Activated naive CD8-positive, alpha-beta T cell treated with anti-CD3 and anti-CD28 coated beads for 36 hours (primary cell): ENCODE data around the gene TCIRG1. TPM values are rescaled to one million over a fixed set of nuclear protein-coding genes. Genes with fewer than 3 reads are reported as not detected.

Experiments used
- DNase-seq: peaks from one replicate; pipeline ENCODE4 v3.0.0; 2021
- H3K27ac Mint-ChIP-seq: one replicate; pipeline ENCODE4 v1.8.0; 2022; ENCODE audit warnings: mild to moderate bottlenecking, moderate library complexity, mixed read lengths
- H3K27me3 Mint-ChIP-seq: one replicate; pipeline ENCODE4 v1.8.0; 2022; ENCODE audit warnings: mild to moderate bottlenecking, mixed read lengths
- H3K36me3 Mint-ChIP-seq: one replicate; pipeline ENCODE4 v1.8.0; 2021; ENCODE audit warnings: mild to moderate bottlenecking, mixed read lengths
- H3K4me1 Mint-ChIP-seq: one replicate; pipeline ENCODE4 v1.8.0; 2021; ENCODE audit warnings: mixed read lengths
- H3K4me3 Mint-ChIP-seq: one replicate; pipeline ENCODE4 v1.8.0; 2022; ENCODE audit warnings: mild to moderate bottlenecking, moderate library complexity, mixed read lengths
- H3K9me3 Mint-ChIP-seq: one replicate; pipeline ENCODE4 v1.8.0; 2022; ENCODE audit warnings: mixed read lengths
- total RNA-seq, 2 experiments: library from RNA; stranded (reverse); gene quantifications; one replicate each; pipeline ENCODE4 v1.2.3, GENCODE V29; 2021

TCIRG1 gene
- total RNA-seq, 2 experiments from 2014 or later, result 108 to 113 TPM

DNA sequence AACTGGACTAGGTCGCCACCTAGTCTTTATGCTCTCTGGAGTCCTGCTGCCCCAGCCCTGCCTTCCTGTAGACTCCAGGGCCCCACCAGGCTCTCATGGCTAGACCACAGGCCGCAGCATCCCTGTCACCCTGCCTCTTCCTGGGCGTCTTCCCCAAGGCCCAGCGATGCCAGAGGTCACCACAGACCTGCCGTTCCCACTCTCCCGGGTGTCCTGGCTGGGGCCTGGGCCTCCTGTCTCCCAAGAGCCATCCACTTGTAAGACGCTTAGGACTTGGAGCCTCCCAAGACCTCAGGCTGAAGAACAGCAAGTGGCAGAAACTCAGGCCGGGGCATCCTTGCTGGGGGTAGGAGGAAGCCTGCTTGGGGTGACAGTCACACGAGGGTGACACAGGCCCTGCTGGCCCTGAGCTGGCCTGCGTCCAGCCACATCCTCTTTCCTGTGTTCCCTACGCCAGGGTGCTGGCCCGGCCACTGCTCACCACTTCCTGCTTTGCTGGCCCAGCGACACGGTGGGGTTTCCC is 2.0 kb upstream of the TCIRG1 start:
- no peak for DNase-seq
- Mint-ChIP-seq H3K4me1 (peaks cover 22% of the 10 kb centered on the region), H3K36me3 (peaks cover 4% of the 10 kb centered on the region), H3K27me3 (no peaks in the 10 kb centered on the region), H3K4me3 (no peak overlapping the region), H3K27ac (peak overlapping the region; percentile 85), H3K9me3 (no peaks in the 10 kb centered on the region)

DNA sequence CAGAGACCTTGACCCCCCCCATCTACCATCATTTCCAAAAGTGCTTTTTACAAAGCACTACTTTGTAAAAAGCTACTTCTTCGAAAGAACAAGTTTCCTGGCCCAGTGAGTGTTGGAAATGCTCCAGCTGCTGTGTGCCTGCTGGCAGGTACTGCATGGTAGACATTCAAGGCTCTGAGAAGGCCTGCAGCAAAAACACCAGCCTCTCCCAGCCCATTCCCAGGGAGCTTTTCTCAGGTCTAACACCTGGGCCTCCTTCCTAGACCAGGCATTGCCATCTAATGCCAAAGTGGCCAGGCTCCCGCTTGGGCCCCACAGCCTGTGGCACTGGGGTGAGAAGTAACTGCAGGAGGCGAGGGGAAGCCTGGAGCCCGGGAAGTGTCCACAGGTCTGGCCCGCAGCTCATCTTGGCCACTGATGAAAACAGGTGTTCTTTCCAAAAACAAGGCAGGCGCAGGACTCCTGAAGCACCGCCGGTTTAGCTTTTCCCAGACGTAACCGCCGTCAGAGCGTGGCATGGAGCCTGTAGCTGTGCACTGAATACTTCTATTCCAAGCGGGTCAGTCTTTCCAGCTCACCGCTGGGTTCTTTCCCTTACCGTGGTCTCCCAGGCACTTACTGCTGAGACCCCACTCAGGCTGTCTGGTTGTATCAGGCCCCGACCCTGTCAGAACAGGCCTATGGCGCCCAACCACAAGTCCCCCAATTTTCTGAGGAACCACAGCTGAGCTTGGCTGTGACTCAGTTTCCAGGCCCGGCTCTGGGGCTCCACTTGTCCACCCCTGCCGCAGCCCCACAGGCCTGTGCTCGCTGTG is 1.2 kb upstream of the TCIRG1 start:
- peaks cover 21% of the 10 kb centered on the region for H3K4me1 Mint-ChIP-seq
- H3K36me3 Mint-ChIP-seq, result peaks cover 4% of the 10 kb centered on the region
- H3K27ac Mint-ChIP-seq, result peak overlapping the region; percentile 85
- no peaks in the 10 kb centered on the region for H3K9me3 Mint-ChIP-seq
- no peaks in the 10 kb centered on the region for H3K27me3 Mint-ChIP-seq
- DNase-seq, result no peak
- no peak overlapping the region for H3K4me3 Mint-ChIP-seq

DNA sequence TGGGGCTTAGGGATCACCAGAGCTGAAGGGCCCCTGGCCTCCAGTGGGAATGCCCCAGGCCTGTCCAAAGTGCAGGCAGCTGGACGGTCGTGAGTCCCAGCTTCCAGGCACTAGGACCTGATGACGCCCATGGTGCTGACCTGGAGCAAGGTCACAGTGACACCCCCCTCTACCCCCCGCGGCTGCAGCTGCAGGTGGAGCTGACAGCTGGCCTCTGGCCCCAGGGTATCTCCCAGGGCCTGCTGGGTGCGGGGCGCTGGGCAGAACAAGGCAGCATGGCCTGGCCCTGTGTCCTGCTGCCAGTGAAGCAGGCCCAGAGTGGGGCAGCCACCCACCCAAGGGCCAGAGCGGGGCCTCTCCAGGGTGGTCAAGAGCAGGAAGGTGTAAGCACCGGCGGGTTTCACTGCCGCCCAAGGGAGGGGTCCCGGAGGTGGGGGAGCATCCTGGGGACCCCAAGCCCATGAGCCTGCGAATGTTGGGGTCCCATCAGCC is 553 bp upstream of the TCIRG1 start:
- DNase-seq, result no peak
- Mint-ChIP-seq H3K36me3 (peaks cover 4% of the 10 kb centered on the region), H3K4me1 (peaks cover 21% of the 10 kb centered on the region), H3K27me3 (no peaks in the 10 kb centered on the region), H3K4me3 (peak overlapping the region; percentile 91), H3K9me3 (no peaks in the 10 kb centered on the region), H3K27ac (peak overlapping the region; percentile 20)

DNA sequence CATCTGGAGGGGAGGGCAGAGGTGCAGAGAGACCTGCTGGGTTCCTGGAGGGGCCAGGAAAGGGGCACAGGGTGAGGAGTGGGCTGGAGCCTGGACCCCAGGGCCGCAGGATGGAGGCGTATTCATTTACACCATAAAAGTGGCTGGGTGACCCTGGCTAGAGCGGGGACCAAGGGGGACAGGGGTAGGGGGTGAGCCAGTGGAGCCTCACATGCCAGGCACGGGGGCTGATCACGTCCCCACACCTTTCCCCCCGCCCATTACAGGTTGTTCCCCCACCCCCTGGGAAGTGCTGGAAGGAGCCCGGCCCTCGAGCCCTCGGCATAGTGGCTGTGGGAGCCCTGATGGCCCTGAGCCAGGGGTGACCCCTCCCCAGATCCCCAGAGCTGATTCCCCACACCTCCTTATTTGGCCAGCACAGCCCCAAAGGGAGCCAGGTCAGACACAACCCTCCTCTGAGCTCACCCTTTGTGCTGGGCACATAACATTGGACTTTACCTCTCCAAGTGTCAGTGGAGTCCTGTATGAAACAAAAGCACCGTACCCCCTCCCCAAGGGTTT is 781 bp downstream of the TCIRG1 start:
- Mint-ChIP-seq H3K4me3 (peak overlapping the region; percentile 91), H3K9me3 (no peaks in the 10 kb centered on the region), H3K27ac (peak overlapping the region; percentile 91), H3K27me3 (no peaks in the 10 kb centered on the region), H3K4me1 (peaks cover 21% of the 10 kb centered on the region), H3K36me3 (peaks cover 4% of the 10 kb centered on the region)
- no peak for DNase-seq

DNA sequence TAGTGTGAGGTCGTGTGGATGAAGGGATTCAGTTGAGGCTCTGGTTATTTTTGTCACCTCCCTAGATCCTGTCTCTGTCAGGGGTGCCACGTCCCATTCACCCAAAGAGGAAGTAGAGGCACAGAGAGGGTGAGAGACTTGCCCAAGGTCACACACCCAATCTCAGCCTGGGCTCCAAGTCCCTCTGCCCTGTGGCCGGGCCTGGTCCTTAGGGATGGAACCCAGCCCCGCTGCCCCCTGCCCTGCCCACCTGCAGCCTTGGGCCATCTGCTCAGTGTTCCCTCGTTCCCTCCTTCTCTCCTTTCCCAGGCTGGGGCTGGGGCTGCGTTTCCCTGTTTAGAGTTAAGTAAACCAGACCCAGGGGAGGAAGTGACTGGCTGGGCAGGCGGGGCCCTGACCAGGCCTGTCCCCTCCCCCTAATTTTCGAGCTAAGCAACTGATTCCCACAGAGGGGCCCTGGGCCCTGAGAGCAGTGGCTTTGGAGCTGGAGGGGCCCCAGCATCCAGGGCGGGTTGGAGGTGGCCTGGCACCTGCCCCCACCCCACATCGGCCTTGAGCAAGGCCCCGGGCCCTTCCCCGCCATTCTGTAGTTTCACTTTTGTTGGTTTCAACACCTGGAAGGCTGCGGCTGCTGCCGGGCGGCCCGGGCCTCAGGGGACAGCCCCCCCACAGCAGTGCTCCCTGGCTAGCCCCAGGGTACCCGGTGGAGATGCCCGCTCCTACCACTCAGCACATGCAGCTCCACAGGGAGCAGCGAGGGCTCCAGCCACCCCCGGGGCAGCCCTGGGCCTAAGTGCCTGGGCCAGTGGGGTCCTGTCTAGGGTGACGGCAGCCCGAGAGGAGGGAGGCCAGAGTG is 1.5 kb downstream of the TCIRG1 start:
- Mint-ChIP-seq H3K27me3 (no peaks in the 10 kb centered on the region), H3K36me3 (peaks cover 8% of the 10 kb centered on the region), H3K4me1 (peaks cover 21% of the 10 kb centered on the region), H3K27ac (peak overlapping the region; percentile 91), H3K9me3 (no peaks in the 10 kb centered on the region), H3K4me3 (peak overlapping the region; percentile 91)
- peak; percentile 71 for DNase-seq

DNA sequence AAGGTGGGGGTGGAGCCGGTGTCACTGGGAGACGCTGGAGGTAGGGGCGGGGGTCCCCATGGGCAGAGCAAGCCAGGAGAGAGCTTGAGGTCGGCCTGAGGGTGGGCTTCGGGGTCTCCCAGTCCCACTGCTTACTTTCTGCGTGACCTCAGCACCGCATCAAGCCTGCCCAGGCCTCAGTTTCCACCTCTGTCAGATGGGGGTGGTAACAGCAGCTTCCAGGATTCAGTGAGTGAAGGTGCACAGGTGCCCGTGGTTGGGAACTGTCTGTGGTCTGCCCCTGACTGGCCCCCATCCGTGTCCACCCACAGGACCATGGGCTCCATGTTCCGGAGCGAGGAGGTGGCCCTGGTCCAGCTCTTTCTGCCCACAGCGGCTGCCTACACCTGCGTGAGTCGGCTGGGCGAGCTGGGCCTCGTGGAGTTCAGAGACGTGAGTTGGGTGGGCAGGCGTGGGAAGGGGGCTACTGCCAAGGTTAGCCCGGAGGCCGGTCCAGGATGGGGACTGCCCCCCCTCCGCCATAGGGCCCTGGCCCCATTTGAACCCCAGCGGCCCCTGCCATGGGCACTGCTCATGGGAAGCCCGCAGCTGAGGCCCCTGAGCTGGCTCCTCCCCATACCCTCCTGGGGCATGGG is 2.2 kb downstream of the TCIRG1 start:
- Mint-ChIP-seq H3K9me3 (no peaks in the 10 kb centered on the region), H3K4me3 (peak overlapping the region; percentile 91)
- DNase-seq, result no peak

DNA sequence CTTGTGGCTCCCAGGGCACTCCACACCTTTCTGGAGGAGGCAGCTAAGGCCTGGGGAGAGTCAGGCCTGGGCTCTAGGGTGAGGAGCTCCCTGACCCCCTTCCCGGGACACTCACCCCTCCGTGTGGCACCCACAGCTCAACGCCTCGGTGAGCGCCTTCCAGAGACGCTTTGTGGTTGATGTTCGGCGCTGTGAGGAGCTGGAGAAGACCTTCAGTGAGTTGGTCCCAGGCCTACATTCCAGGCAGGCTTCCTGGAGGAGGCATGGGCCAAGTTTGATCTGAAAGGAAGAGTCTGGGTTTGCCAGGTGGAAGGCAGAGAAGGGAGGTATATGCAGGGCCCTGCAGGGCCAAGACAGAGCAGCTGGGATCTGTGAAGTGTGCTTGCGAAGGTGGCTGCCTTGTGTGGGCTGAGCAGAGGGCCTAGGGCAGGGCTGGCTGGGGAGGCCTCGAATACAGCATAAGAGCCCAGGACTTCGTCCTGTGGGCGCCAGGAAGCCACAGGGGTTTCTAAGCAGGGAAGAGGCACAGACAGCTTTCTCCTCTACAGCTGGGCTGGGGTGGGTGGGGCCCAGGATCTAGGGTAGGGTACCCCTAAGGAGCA is 2.9 kb downstream of the TCIRG1 start:
- H3K36me3 Mint-ChIP-seq, result peaks cover 8% of the 10 kb centered on the region
- peak overlapping the region; percentile 9 for H3K4me3 Mint-ChIP-seq
- no peak for DNase-seq
- peak overlapping the region; percentile 71 for H3K27ac Mint-ChIP-seq
- no peaks in the 10 kb centered on the region for H3K9me3 Mint-ChIP-seq
- peaks cover 18% of the 10 kb centered on the region for H3K4me1 Mint-ChIP-seq
- no peaks in the 10 kb centered on the region for H3K27me3 Mint-ChIP-seq

More for the DNA sequence above, 2.2 kb downstream of the TCIRG1 start:
- H3K4me1 Mint-ChIP-seq, result peaks cover 21% of the 10 kb centered on the region
- no peaks in the 10 kb centered on the region for H3K27me3 Mint-ChIP-seq
- H3K36me3 Mint-ChIP-seq, result peaks cover 8% of the 10 kb centered on the region
- peak overlapping the region; percentile 91 for H3K27ac Mint-ChIP-seq

DNA sequence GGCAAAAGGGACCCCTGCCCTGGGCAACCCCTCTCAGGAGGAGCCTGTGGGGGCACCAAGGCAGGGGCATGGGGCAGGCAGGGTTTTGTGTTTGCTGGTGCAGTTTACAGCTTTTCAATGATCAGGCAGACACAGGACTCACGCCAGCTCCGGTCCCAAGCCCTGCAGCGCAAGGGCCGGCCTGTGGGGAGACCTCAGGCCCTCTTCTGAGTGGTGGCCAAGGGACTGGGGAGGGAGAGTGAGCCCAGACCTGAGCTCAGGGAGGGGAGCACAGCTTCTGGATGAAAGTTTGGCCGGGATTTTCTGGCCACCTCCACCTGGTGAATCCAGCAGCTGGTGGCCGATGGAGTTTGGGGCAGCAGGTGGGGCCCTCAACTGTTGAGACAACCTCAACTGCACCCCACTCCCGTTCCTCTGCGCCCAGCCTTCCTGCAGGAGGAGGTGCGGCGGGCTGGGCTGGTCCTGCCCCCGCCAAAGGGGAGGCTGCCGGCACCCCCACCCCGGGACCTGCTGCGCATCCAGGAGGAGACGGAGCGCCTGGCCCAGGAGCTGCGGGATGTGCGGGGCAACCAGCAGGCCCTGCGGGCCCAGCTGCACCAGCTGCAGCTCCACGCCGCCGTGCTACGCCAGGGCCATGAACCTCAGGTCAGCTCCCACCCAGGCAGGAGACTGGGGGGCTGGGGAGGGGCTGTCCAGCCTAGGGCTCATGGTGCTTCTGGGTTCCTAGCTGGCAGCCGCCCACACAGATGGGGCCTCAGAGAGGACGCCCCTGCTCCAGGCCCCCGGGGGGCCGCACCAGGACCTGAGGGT is 3.6 kb downstream of the TCIRG1 start:
- peaks cover 11% of the 10 kb centered on the region for H3K4me1 Mint-ChIP-seq
- DNase-seq, result no peak
- no peaks in the 10 kb centered on the region for H3K9me3 Mint-ChIP-seq
- no peak overlapping the region for H3K4me3 Mint-ChIP-seq
- no peaks in the 10 kb centered on the region for H3K27me3 Mint-ChIP-seq
- H3K36me3 Mint-ChIP-seq, result peaks cover 8% of the 10 kb centered on the region
- H3K27ac Mint-ChIP-seq, result no peak overlapping the region

DNA sequence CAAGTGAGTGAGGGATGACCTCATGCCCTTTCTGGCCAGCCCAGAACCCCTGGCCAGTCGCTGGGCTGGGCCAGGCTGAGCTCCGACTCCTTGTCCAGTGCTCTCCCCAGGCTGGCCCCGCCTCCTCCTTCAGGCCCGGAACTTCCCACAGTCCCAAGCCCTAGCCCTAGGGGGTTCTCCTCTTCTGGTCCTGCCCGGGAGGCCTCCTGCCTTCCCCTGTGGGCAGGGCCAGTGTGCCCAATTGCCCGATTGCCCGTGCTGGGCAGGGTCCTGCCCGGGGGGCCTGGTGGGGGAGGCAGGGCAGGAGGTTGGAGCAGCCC is 4.2 kb downstream of the TCIRG1 start:
- H3K36me3 Mint-ChIP-seq, result peaks cover 8% of the 10 kb centered on the region
- H3K27ac Mint-ChIP-seq, result no peak overlapping the region
- no peak for DNase-seq
- H3K4me3 Mint-ChIP-seq, result no peak overlapping the region
- peaks cover 10% of the 10 kb centered on the region for H3K4me1 Mint-ChIP-seq
- no peaks in the 10 kb centered on the region for H3K27me3 Mint-ChIP-seq
- no peaks in the 10 kb centered on the region for H3K9me3 Mint-ChIP-seq

DNA sequence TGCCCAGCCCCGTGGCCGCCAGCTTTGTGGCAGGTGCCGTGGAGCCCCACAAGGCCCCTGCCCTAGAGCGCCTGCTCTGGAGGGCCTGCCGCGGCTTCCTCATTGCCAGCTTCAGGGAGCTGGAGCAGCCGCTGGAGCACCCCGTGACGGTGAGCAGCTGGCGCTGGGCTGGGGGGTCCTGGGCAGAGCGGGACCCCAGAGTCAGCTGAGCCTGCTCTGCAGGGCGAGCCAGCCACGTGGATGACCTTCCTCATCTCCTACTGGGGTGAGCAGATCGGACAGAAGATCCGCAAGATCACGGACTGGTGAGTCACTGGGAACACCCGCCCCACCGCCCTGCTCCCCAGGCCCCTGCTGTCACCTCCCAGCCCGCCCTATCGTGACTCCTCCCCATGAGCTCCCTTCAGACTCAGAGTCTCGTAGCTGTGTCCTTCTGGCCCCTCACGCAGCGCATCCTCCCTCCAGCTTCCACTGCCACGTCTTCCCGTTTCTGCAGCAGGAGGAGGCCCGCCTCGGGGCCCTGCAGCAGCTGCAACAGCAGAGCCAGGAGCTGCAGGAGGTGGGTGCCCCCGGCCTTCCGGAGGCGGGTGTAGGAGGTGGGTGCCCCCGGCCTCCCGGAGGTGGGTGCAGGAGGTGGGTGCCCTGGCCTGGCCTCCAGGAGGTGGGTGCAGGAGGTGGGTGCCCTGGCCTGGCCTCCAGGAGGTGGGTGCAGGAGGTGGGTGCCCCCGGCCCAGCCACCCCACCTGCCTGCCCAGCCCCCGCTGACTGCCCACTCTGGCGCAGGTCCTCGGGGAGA is 4.7 kb downstream of the TCIRG1 start:
- H3K9me3 Mint-ChIP-seq, result no peaks in the 10 kb centered on the region
- no peak for DNase-seq

DNA sequence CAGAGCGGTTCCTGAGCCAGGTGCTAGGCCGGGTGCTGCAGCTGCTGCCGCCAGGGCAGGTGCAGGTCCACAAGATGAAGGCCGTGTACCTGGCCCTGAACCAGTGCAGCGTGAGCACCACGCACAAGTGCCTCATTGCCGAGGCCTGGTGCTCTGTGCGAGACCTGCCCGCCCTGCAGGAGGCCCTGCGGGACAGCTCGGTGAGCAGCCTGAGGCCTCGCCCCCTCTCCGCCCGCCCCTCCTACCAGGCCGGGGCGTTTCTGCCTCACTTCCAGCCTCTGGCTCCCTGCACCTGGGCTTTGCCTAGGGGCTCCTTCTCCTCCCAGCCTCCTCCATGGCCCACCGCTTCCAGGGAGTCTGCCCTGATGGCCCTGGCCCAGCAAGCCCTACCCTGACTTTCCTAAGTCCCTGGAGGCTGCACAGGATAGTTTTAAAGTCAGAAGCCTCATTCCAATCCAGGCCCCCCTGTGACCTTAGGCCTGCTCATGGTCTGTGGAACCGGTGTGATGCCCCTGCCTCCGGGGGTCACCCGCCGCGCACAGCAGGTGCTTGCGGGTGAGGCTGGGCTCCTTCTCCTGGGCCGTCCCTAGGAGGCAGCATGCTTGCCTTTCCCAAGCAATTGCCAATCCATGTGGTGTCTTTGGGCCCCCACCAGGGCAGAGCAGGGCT is 5.5 kb downstream of the TCIRG1 start:
- peaks cover 8% of the 10 kb centered on the region for H3K36me3 Mint-ChIP-seq
- no peak overlapping the region for H3K27ac Mint-ChIP-seq
- no peaks in the 10 kb centered on the region for H3K9me3 Mint-ChIP-seq
- no peaks in the 10 kb centered on the region for H3K27me3 Mint-ChIP-seq
- peaks cover 10% of the 10 kb centered on the region for H3K4me1 Mint-ChIP-seq
- DNase-seq, result no peak
- H3K4me3 Mint-ChIP-seq, result no peak overlapping the region

More for the DNA sequence above, 4.7 kb downstream of the TCIRG1 start:
- H3K27me3 Mint-ChIP-seq, result no peaks in the 10 kb centered on the region
- H3K4me3 Mint-ChIP-seq, result no peak overlapping the region
- H3K36me3 Mint-ChIP-seq, result peaks cover 8% of the 10 kb centered on the region
- H3K4me1 Mint-ChIP-seq, result peaks cover 10% of the 10 kb centered on the region
- no peak overlapping the region for H3K27ac Mint-ChIP-seq

DNA sequence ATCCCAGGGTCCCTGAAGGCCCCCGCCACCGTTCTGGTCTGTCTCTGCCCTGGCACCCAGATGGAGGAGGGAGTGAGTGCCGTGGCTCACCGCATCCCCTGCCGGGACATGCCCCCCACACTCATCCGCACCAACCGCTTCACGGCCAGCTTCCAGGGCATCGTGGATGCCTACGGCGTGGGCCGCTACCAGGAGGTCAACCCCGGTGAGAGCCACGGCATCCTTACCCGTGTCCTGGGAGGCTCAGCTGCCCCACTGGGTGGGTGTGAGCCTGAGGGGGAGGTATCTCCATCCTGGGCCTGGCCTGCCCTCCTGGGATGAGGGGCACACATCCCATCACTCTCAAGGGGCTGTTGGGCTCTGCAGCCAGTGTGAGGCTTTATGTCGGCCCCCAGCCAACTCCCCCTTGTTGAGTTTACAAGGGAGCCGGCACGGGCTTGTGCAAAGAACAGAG is 6.1 kb downstream of the TCIRG1 start:
- no peak for DNase-seq
- Mint-ChIP-seq H3K27ac (no peak overlapping the region), H3K27me3 (no peaks in the 10 kb centered on the region), H3K4me3 (no peak overlapping the region), H3K9me3 (no peaks in the 10 kb centered on the region), H3K4me1 (peaks cover 9% of the 10 kb centered on the region), H3K36me3 (peaks cover 8% of the 10 kb centered on the region)
